GM13976 (cell line): Measurements from ENCODE around the gene ITGBL1.
A peak's percentile ranks its signal among the peaks of the same experiment; 100 is the strongest.

Source experiments
- DNase-seq: peaks from one replicate; pipeline ENCODE4 v3.0.0; 2012; ENCODE audit warnings: low spot score
- CTCF ChIP-seq: IDR thresholded peaks from 2 replicates; pipeline ENCODE4 v1.5.1; 2012; ENCODE audit warnings: borderline replicate concordance, mild to moderate bottlenecking; ENCODE audit not compliant: insufficient read depth; ENCODE audit errors: extremely low read depth, missing control alignments, control extremely low read depth
- in situ Hi-C: fragments of 300-500 bp; cut with MboI; formaldehyde crosslinking; loops from one replicate; pipeline ENCODE4 v1.12.0; 2022; ENCODE audit warnings: low sequenced_read_pairs, mixed read lengths, inconsistent platforms; ENCODE audit not compliant: unreplicated experiment

The ITGBL1 gene

GRCh38 chr13:101449790-101450748 lies 2.4 kb upstream of the ITGBL1 start:
- no peak for DNase-seq
- in situ Hi-C loops, result no loop called here
- TF ChIP-seq CTCF, result no peak

- in situ Hi-C loops, result no loop called here
- no peak for TF ChIP-seq CTCF
- no peak for DNase-seq
Measured at GRCh38 chr13:101450749-101451130, 1.7 kb upstream of the ITGBL1 start.

GRCh38 chr13:101451641-101452040 lies 834 bp upstream of the ITGBL1 start:
- in situ Hi-C loops, result no loop called here

GRCh38 chr13:101453784-101454201 lies 1.3 kb downstream of the ITGBL1 start:
- TF ChIP-seq CTCF, result peak; percentile 22
- peak; percentile 30 for DNase-seq
- in situ Hi-C loops, result no loop called here

More at GRCh38 chr13:101451641-101452040, 834 bp upstream of the ITGBL1 start:
- TF ChIP-seq CTCF, result no peak
- DNase-seq, result no peak

GRCh38 chr13:101454767-101455166 lies 2.3 kb downstream of the ITGBL1 start:
- in situ Hi-C loops, result no loop called here
- TF ChIP-seq CTCF, result no peak
- no peak for DNase-seq

- no peak for TF ChIP-seq CTCF
- in situ Hi-C loops, result no loop called here
- DNase-seq, result no peak
Measured at GRCh38 chr13:101455863-101456262, 3.4 kb downstream of the ITGBL1 start.

- in situ Hi-C loops, result no loop called here
- no peak for DNase-seq
- no peak for TF ChIP-seq CTCF
Measured at GRCh38 chr13:101457176-101457575, 4.7 kb downstream of the ITGBL1 start.
